Testis (tissue), 2 donors: ENCODE results near the gene MZB1.

ENCODE experiments used
- POLR2A ChIP-seq: fragments of 450-650 bp; IDR thresholded peaks from one replicate; pipeline ENCODE4 v1.6.1; 2017; ENCODE audit warnings: antibody characterized with exemption, mild to moderate bottlenecking, moderate library complexity
- TF ChIP-seq, protein P1 (sequence below), 3 experiments: fragments of 450-650 bp in 2 of 3; fragments of 200-600 bp in 1 of 3; sonication (generic) in 1 of 3; IDR thresholded peaks; one replicate each; pipeline ENCODE4 v1.5.1; 2016 to 2019; ENCODE audit warnings: antibody characterized with exemption in 3 of 3, mild to moderate bottlenecking in 2 of 3, moderate library complexity in 1 of 3

DNA sequence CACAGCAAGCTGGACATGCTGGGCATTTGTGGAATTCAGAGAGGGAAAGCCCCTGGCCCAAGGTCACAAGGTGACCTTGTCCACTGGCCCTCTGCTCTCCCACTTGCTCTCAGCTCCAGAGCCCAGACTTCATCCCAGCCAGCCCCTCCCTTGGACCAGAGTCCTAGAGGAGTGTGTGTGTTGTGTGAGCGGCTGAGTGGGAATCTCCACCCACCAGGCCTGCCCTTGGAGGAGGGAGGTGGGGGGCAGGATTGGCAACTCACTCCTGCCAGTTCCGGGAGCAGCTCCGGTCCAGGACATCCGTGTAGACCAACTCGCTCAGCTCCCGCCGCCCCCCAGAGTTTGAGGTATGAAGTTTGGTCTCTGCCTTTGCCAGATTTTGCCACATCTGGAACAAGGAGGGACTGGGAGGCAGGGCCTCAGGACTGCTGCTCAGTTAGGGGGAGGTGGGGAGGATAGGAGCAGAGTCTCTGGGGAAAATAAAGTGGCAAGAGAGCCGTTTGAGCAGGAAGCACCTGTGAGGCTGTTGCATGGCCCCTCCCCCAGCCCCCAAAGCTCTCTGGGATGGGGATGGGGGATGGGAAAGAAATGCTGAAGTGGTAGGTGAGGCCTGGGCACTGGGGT is 1.4 kb downstream of the MZB1 start:
- TF ChIP-seq, protein P1, sequence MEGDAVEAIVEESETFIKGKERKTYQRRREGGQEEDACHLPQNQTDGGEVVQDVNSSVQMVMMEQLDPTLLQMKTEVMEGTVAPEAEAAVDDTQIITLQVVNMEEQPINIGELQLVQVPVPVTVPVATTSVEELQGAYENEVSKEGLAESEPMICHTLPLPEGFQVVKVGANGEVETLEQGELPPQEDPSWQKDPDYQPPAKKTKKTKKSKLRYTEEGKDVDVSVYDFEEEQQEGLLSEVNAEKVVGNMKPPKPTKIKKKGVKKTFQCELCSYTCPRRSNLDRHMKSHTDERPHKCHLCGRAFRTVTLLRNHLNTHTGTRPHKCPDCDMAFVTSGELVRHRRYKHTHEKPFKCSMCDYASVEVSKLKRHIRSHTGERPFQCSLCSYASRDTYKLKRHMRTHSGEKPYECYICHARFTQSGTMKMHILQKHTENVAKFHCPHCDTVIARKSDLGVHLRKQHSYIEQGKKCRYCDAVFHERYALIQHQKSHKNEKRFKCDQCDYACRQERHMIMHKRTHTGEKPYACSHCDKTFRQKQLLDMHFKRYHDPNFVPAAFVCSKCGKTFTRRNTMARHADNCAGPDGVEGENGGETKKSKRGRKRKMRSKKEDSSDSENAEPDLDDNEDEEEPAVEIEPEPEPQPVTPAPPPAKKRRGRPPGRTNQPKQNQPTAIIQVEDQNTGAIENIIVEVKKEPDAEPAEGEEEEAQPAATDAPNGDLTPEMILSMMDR (IDR thresholded peaks at IDR 0.05), result no peak
- TF ChIP-seq POLR2A, result no peak
